Endothelial cell of umbilical vein (primary cell): ENCODE data around the gene CEP120. TPM values are rescaled to one million over a fixed set of nuclear protein-coding genes. Genes with fewer than 3 reads are reported as not detected.

ENCODE experiments used
- BruUV-seq: library from RNA; stranded (reverse); fragments of 400-500 nt; replicated peaks from 2 replicates; lab custom pipeline; 2021; lab: Mats Ljungman, UMichigan
- CTCF ChIA-PET: fragments of 300-600, 350-600 bp; sonication (Branson Sonifier 250); formaldehyde crosslinking; loops from one replicate; lab custom pipeline; 2021; ENCODE audit warnings: antibody characterized with exemption, inconsistent platforms; lab: Charles Lee
- POLR2A ChIA-PET: fragments of 300-600, 350-600 bp; sonication (Branson Sonifier 250); formaldehyde crosslinking; loops from one replicate; lab custom pipeline; 2021; ENCODE audit warnings: antibody characterized with exemption, inconsistent platforms; lab: Charles Lee
- DNase-seq: peaks from one replicate; pipeline ENCODE4 v3.0.0-alpha.2; 2011; ENCODE audit warnings: low read depth, low spot score
- FAIRE-seq: peaks from 2 replicates; lab custom pipeline; 2011; peaks lifted over from hg19 to GRCh38; lab: Jason Lieb, UNC
- H2AFZ ChIP-seq: 2 replicates; pipeline ENCODE4 v1.6.0; 2012; ENCODE audit warnings: low read depth, low read length, control low read depth, inconsistent platforms
- H3K27ac ChIP-seq: 2 replicates; pipeline ENCODE4 v1.5.1; 2011; ENCODE audit warnings: low read depth, mild to moderate bottlenecking, control low read depth, low read length, moderate library complexity; ENCODE audit not compliant: insufficient read depth
- H3K27me3 ChIP-seq, 2 experiments: 2 replicates each; pipeline versions ENCODE4 v1.6.0 to v1.6.1; 2011; ENCODE audit warnings: low read length in 2 of 2, mixed read lengths in 1 of 2; ENCODE audit not compliant: control insufficient read depth in 2 of 2, insufficient read depth in 2 of 2
- H3K36me3 ChIP-seq, 2 experiments: 2 replicates in 1 of 2; 3 replicates in 1 of 2; pipeline ENCODE4 v1.5.1; 2011; ENCODE audit warnings: low read length in 2 of 2, mild to moderate bottlenecking in 1 of 2, moderate library complexity in 1 of 2; ENCODE audit not compliant: control insufficient read depth in 2 of 2, insufficient read depth in 2 of 2; ENCODE audit errors: extremely low read depth in 1 of 2
- H3K4me1 ChIP-seq: 3 replicates; pipeline ENCODE4 v1.5.1; 2011; ENCODE audit warnings: mild to moderate bottlenecking, low read length; ENCODE audit not compliant: control insufficient read depth, insufficient read depth; ENCODE audit errors: extremely low read depth
- H3K4me2 ChIP-seq: 2 replicates; pipeline ENCODE4 v1.6.1; 2011; ENCODE audit warnings: low read length, control low read depth, mixed read lengths; ENCODE audit not compliant: insufficient read depth
- H3K4me3 ChIP-seq, 3 experiments: fragments of 200-600 bp in 1 of 3; sonication (generic), shearing (Covaris generic) in 1 of 3; replicated peaks in 1 of 3; 2 replicates each; pipeline ENCODE4 v1.5.1; 2011 to 2016; ENCODE audit warnings: control low read depth in 3 of 3, low read length in 3 of 3, mild to moderate bottlenecking in 2 of 3, inconsistent platforms in 1 of 3, low read depth in 1 of 3, moderate library complexity in 1 of 3; ENCODE audit not compliant: insufficient read depth in 1 of 3
- H3K79me2 ChIP-seq: 2 replicates; pipeline ENCODE4 v1.6.0; 2012; ENCODE audit warnings: low read length, inconsistent platforms; ENCODE audit not compliant: control insufficient read depth, insufficient read depth
- H3K9ac ChIP-seq: replicated peaks from 2 replicates; pipeline ENCODE3; 2011; ENCODE audit warnings: low read length, control low read depth; ENCODE audit not compliant: insufficient read depth; ENCODE audit errors: extremely low read depth
- H3K9me1 ChIP-seq: replicated peaks from 3 replicates; pipeline ENCODE4 v1.6.0; 2011; ENCODE audit warnings: mild to moderate bottlenecking, low read length; ENCODE audit not compliant: control insufficient read depth, insufficient read depth; ENCODE audit errors: extremely low read depth
- H3K9me3 ChIP-seq: replicated peaks from 2 replicates; pipeline ENCODE4 v1.5.1; 2012; ENCODE audit warnings: low read length, inconsistent platforms; ENCODE audit not compliant: control insufficient read depth, insufficient read depth
- H4K20me1 ChIP-seq: replicated peaks from 2 replicates; pipeline ENCODE3; 2011; ENCODE audit warnings: mild to moderate bottlenecking, low read length; ENCODE audit not compliant: control insufficient read depth, insufficient read depth; ENCODE audit errors: extremely low read depth
- CTCF ChIP-seq, 2 donors: IDR thresholded peaks; 1 replicate in 1 of 2; 2 replicates in 1 of 2; pipeline ENCODE4 v1.5.1; 2011; ENCODE audit warnings: low read length in 2 of 2, mild to moderate bottlenecking in 2 of 2, moderate library complexity in 2 of 2, control low read depth in 1 of 2, inconsistent platforms in 1 of 2, low read depth in 1 of 2; ENCODE audit not compliant: insufficient read depth in 1 of 2; ENCODE audit errors: extremely low read depth in 1 of 2
- EZH2 ChIP-seq: IDR thresholded peaks from 2 replicates; pipeline ENCODE4 v1.6.1; 2012; ENCODE audit warnings: borderline replicate concordance, low read depth, mild to moderate bottlenecking, moderate library complexity, low read length, inconsistent platforms; ENCODE audit not compliant: severe bottlenecking
- FOS ChIP-seq: IDR thresholded peaks from 2 replicates; pipeline ENCODE4 v1.6.1; 2011; ENCODE audit warnings: mild to moderate bottlenecking, low read length, moderate library complexity, borderline replicate concordance; ENCODE audit not compliant: insufficient read depth
- GATA2 ChIP-seq: IDR thresholded peaks from 2 replicates; pipeline ENCODE4 v1.7.0; 2011; ENCODE audit warnings: low read depth, mild to moderate bottlenecking, moderate library complexity, mixed read lengths, low read length; ENCODE audit not compliant: insufficient read length, insufficient read depth
- JUN ChIP-seq: IDR thresholded peaks from 2 replicates; pipeline ENCODE4 v1.6.1; 2011; ENCODE audit warnings: borderline replicate concordance, low read depth; ENCODE audit not compliant: insufficient read length, insufficient read depth
- MAX ChIP-seq: IDR thresholded peaks from 2 replicates; pipeline ENCODE4 v1.6.1; 2011; ENCODE audit not compliant: insufficient read depth, insufficient read length
- MYC ChIP-seq: IDR thresholded peaks from one replicate; pipeline ENCODE4 v1.6.1; 2011; ENCODE audit warnings: mild to moderate bottlenecking, low read depth, low read length
- POLR2A ChIP-seq: IDR thresholded peaks from 2 replicates; pipeline ENCODE4 v1.6.1; 2012; ENCODE audit warnings: low read depth, mild to moderate bottlenecking, control low read depth, low read length
- POLR2AphosphoS5 ChIP-seq: IDR thresholded peaks from 2 replicates; pipeline ENCODE4 v1.6.1; 2012; ENCODE audit warnings: low read depth, mild to moderate bottlenecking, control low read depth, low read length, moderate library complexity; ENCODE audit not compliant: insufficient read depth
- dilution Hi-C: fragments of 300-500 bp; cut with MboI; formaldehyde crosslinking; loops from one replicate; pipeline ENCODE4 v1.15.0; 2019; ENCODE audit warnings: low sequenced_read_pairs; ENCODE audit not compliant: extremely low pct_ligation_motif_present
- intact Hi-C: fragments of 100-400 bp; cut with micrococcal nuclease; formaldehyde crosslinking; loops from one replicate; pipeline ENCODE4 v1.10.0; 2022
- polyA plus RNA-seq, 4 experiments: library from polyadenylated mRNA; depleted of rRNA in 3 of 4; stranded (reverse) in 3 of 4; unstranded in 1 of 4; fragments of >200 nt; gene quantifications; 2 replicates each; pipeline versions ENCODE4 v1.2.1 to v1.2.3, GENCODE V29; 2011 to 2012; ENCODE audit warnings: missing spikeins in 1 of 4
- total RNA-seq: library from RNA; stranded (reverse); gene quantifications from 2 replicates; pipeline ENCODE4 v1.2.3, GENCODE V29; 2021

Gene CEP120
- total and polyA plus RNA-seq, 2 donors (not counting 3 experiments of a cell fraction or from before 2014, with no cell fraction given) = 6.6 to 18.8 TPM

GRCh38 chr5:123429221-123429954, 6.2 kb upstream of the CEP120 start:
- no peak overlapping the region for H3K4me2 ChIP-seq
- no peak for DNase-seq
- H3K36me3 ChIP-seq = no peaks in the 10 kb centered on the region
- ChIA-PET CTCF (interaction anchor here (1.1 kb wide), 1 partner anchor 181 kb away, joined by 3 read pairs; no protein-coding TSS in a partner anchor), POLR2A (no interaction called here)
- intact Hi-C loops = no loop called here
- peaks cover under 1% of the 10 kb centered on the region for H3K4me1 ChIP-seq
- no peaks in the 10 kb centered on the region for H3K9me3 ChIP-seq
- H3K4me3 ChIP-seq = no peak overlapping the region
- no peaks in the 10 kb centered on the region for H3K9me1 ChIP-seq
- H4K20me1 ChIP-seq = no peaks in the 10 kb centered on the region
- no peak overlapping the region for H3K9ac ChIP-seq
- no peak overlapping the region for H3K27ac ChIP-seq
- no peaks in the 10 kb centered on the region for H3K79me2 ChIP-seq
- dilution Hi-C loops = no loop called here
- FAIRE-seq = no peak
- BruUV-seq = no TSS peak
- no peak overlapping the region for H2AFZ ChIP-seq
- H3K27me3 ChIP-seq = no peaks in the 10 kb centered on the region
- no peak for TF ChIP-seq CTCF (IDR thresholded peaks at IDR 0.05; ENCODE audit: extremely low read depth in 1 of 2, insufficient read depth in 1 of 2, low read depth in 1 of 2, low read length in 2 of 2)
- TF ChIP-seq GATA2 = no peak
- no peak for TF ChIP-seq FOS
- no peak for TF ChIP-seq POLR2AphosphoS5
- no peak for TF ChIP-seq POLR2A
- TF ChIP-seq MAX = no peak
- TF ChIP-seq MYC = no peak
- no peak for TF ChIP-seq EZH2
- TF ChIP-seq JUN = no peak
